HepG2 (cell line): Measurements from ENCODE around the gene SNAP47.

Experiments
- CEBPB ChIP-seq: IDR thresholded peaks from 2 replicates; pipeline ENCODE4 v1.6.1; 2011; ENCODE audit warnings: low read depth, low read length, improper control_type of control experiment, borderline replicate concordance
- TAF1 ChIP-seq: sonication (generic); formaldehyde crosslinking; IDR thresholded peaks from 2 replicates; pipeline ENCODE4 v1.4.0; 2020; ENCODE audit warnings: missing genetic modification reagents
- ZFP82 ChIP-seq: sonication (generic); formaldehyde crosslinking; IDR thresholded peaks from 2 replicates; pipeline ENCODE4 v1.5.1; 2020; ENCODE audit warnings: mild to moderate bottlenecking, missing genetic modification reagents, borderline replicate concordance
- ZNF138 ChIP-seq: sonication (generic); formaldehyde crosslinking; IDR thresholded peaks from 2 replicates; pipeline ENCODE4 v1.5.0; 2020; ENCODE audit warnings: mild to moderate bottlenecking, low read depth, missing genetic modification reagents
- ZNF496 ChIP-seq: sonication (generic); formaldehyde crosslinking; IDR thresholded peaks from 2 replicates; pipeline ENCODE4 v1.8.1; 2023; ENCODE audit warnings: mild to moderate bottlenecking, moderate library complexity, missing genetic modification reagents; ENCODE audit not compliant: insufficient replicate concordance
- TF ChIP-seq, protein P1 (sequence below): sonication (generic); formaldehyde crosslinking; IDR thresholded peaks from 2 replicates; pipeline ENCODE4 v1.4.0; 2020; ENCODE audit warnings: missing genetic modification reagents, borderline replicate concordance
- TF ChIP-seq, protein P2 (sequence below): sonication (generic); formaldehyde crosslinking; IDR thresholded peaks from 2 replicates; pipeline ENCODE4 v1.4.0; 2020; ENCODE audit warnings: low read depth, mild to moderate bottlenecking, missing genetic modification reagents
- TF ChIP-seq, protein P3 (sequence below): sonication (generic); formaldehyde crosslinking; IDR thresholded peaks from 2 replicates; pipeline ENCODE4 v1.5.0; 2020; ENCODE audit warnings: mild to moderate bottlenecking, missing genetic modification reagents, moderate library complexity

DNA sequence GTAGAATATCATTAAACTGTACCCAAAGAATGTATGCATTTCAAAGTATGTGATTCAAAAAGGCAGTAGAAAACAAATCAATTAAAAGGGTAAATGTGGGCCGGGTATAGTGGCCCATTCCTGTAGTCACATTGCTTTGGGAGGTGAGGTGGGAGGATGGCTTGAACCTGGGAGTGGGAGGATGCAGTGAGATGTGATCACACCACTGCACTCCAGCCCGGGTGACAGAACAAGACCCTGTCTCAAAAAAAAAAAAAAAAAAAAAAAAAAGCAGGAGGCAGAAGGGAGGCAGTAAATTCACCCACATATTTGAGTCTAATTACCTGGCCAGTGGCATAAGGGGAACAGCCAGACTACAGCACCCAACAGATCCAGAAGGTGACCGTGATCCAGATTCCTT, 62.4 kb downstream of the SNAP47 start:
- TF ChIP-seq, protein P1, sequence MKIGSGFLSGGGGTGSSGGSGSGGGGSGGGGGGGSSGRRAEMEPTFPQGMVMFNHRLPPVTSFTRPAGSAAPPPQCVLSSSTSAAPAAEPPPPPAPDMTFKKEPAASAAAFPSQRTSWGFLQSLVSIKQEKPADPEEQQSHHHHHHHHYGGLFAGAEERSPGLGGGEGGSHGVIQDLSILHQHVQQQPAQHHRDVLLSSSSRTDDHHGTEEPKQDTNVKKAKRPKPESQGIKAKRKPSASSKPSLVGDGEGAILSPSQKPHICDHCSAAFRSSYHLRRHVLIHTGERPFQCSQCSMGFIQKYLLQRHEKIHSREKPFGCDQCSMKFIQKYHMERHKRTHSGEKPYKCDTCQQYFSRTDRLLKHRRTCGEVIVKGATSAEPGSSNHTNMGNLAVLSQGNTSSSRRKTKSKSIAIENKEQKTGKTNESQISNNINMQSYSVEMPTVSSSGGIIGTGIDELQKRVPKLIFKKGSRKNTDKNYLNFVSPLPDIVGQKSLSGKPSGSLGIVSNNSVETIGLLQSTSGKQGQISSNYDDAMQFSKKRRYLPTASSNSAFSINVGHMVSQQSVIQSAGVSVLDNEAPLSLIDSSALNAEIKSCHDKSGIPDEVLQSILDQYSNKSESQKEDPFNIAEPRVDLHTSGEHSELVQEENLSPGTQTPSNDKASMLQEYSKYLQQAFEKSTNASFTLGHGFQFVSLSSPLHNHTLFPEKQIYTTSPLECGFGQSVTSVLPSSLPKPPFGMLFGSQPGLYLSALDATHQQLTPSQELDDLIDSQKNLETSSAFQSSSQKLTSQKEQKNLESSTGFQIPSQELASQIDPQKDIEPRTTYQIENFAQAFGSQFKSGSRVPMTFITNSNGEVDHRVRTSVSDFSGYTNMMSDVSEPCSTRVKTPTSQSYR: no peak
- TF ChIP-seq, protein P2, sequence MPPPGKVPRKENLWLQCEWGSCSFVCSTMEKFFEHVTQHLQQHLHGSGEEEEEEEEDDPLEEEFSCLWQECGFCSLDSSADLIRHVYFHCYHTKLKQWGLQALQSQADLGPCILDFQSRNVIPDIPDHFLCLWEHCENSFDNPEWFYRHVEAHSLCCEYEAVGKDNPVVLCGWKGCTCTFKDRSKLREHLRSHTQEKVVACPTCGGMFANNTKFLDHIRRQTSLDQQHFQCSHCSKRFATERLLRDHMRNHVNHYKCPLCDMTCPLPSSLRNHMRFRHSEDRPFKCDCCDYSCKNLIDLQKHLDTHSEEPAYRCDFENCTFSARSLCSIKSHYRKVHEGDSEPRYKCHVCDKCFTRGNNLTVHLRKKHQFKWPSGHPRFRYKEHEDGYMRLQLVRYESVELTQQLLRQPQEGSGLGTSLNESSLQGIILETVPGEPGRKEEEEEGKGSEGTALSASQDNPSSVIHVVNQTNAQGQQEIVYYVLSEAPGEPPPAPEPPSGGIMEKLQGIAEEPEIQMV (CRISPR knock-in tag): no peak
- no peak for TF ChIP-seq ZFP82 (CRISPR knock-in tag)
- no peak for TF ChIP-seq TAF1 (CRISPR knock-in tag)
- TF ChIP-seq, protein P3, sequence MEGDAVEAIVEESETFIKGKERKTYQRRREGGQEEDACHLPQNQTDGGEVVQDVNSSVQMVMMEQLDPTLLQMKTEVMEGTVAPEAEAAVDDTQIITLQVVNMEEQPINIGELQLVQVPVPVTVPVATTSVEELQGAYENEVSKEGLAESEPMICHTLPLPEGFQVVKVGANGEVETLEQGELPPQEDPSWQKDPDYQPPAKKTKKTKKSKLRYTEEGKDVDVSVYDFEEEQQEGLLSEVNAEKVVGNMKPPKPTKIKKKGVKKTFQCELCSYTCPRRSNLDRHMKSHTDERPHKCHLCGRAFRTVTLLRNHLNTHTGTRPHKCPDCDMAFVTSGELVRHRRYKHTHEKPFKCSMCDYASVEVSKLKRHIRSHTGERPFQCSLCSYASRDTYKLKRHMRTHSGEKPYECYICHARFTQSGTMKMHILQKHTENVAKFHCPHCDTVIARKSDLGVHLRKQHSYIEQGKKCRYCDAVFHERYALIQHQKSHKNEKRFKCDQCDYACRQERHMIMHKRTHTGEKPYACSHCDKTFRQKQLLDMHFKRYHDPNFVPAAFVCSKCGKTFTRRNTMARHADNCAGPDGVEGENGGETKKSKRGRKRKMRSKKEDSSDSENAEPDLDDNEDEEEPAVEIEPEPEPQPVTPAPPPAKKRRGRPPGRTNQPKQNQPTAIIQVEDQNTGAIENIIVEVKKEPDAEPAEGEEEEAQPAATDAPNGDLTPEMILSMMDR (CRISPR knock-in tag): no peak
- no peak for TF ChIP-seq ZNF496 (CRISPR knock-in tag)
- no peak for TF ChIP-seq CEBPB
- TF ChIP-seq ZNF138 (CRISPR knock-in tag): no peak
